HEK293 (cell line): ENCODE data around the gene FAM118A.

Experiments used
- CTCF ChIA-PET: fragments of 350-600 bp; formaldehyde crosslinking; extraction: SDS; loops from one replicate; lab custom pipeline; 2021; ENCODE audit warnings: antibody characterized with exemption; lab: Yijun Ruan, JAX
- POLR2A ChIA-PET: fragments of 300-600 bp; formaldehyde crosslinking; extraction: SDS; loops from one replicate; lab custom pipeline; 2020; ENCODE audit warnings: antibody characterized with exemption, inconsistent platforms; lab: Yijun Ruan, JAX
- H3K27ac ChIP-seq: fragments of 200-500 bp; sonication (Bioruptor generic); 2 replicates; pipeline ENCODE4 v1.5.1; 2014; ENCODE audit warnings: low read depth, low read length, control low read depth, inconsistent platforms; ENCODE audit errors: extremely low read depth
- H3K36me3 ChIP-seq, 2 experiments: fragments of 200-500 bp in 1 of 2; sonication (Bioruptor generic) in 1 of 2; 1 replicate in 1 of 2; 2 replicates in 1 of 2; pipeline ENCODE4 v1.5.1; 2014 to 2017; ENCODE audit warnings: inconsistent platforms in 2 of 2, low read length in 2 of 2; ENCODE audit not compliant: control insufficient read depth in 2 of 2, insufficient read depth in 1 of 2
- H3K4me1 ChIP-seq: fragments of 200-500 bp; sonication (Bioruptor generic); 2 replicates; pipeline ENCODE4 v1.5.1; 2014; ENCODE audit warnings: mild to moderate bottlenecking, low read length, inconsistent platforms; ENCODE audit not compliant: control insufficient read depth, insufficient read depth
- H3K4me3 ChIP-seq: 2 replicates; pipeline ENCODE4 v1.5.1; 2011; ENCODE audit warnings: low read depth, mild to moderate bottlenecking, control low read depth, low read length, moderate library complexity
- H3K9me3 ChIP-seq: fragments of 200-500 bp; sonication (Bioruptor generic); 2 replicates; pipeline ENCODE4 v1.5.1; 2014; ENCODE audit warnings: low read depth, low read length, inconsistent platforms; ENCODE audit not compliant: control insufficient read depth, insufficient read depth
- ATF2 ChIP-seq: fragments of 450-650 bp; formaldehyde crosslinking; IDR thresholded peaks from 2 replicates; pipeline ENCODE4 v1.5.1; 2016; ENCODE audit warnings: missing biosample characterization, missing genetic modification characterization, low read depth
- GLI4 ChIP-seq: fragments of 450-650 bp; formaldehyde crosslinking; IDR thresholded peaks from 2 replicates; pipeline ENCODE4 v1.5.1; 2016; ENCODE audit warnings: missing biosample characterization, missing genetic modification characterization
- GLIS1 ChIP-seq: fragments of 450-650 bp; formaldehyde crosslinking; IDR thresholded peaks from 2 replicates; pipeline ENCODE4 v1.5.1; 2016; ENCODE audit warnings: missing biosample characterization, missing genetic modification characterization
- KLF1 ChIP-seq: fragments of 450-650 bp; formaldehyde crosslinking; IDR thresholded peaks from 2 replicates; pipeline ENCODE4 v1.5.1; 2016; ENCODE audit warnings: missing biosample characterization, missing genetic modification characterization
- KLF17 ChIP-seq: fragments of 450-650 bp; formaldehyde crosslinking; IDR thresholded peaks from 2 replicates; pipeline ENCODE4 v1.5.1; 2016; ENCODE audit warnings: missing biosample characterization, missing genetic modification characterization
- MEIS1 ChIP-seq: sonication (generic); formaldehyde crosslinking; IDR thresholded peaks from 2 replicates; pipeline ENCODE4 v1.8.1; 2022; ENCODE audit warnings: missing genetic modification reagents, mild to moderate bottlenecking, borderline replicate concordance
- PRDM10 ChIP-seq: fragments of 450-650 bp; formaldehyde crosslinking; IDR thresholded peaks from 2 replicates; pipeline ENCODE4 v1.5.1; 2016; ENCODE audit warnings: missing biosample characterization, missing genetic modification characterization
- ZEB2 ChIP-seq: fragments of 450-650 bp; formaldehyde crosslinking; IDR thresholded peaks from 2 replicates; pipeline ENCODE4 v1.5.1; 2016; ENCODE audit warnings: missing biosample characterization, missing genetic modification characterization
- ZFHX2 ChIP-seq: fragments of 450-650 bp; formaldehyde crosslinking; conservative IDR thresholded peaks from 2 replicates; pipeline ENCODE4 v1.5.1; 2016; ENCODE audit warnings: missing biosample characterization, missing genetic modification characterization
- ZFP3 ChIP-seq: fragments of 450-650 bp; formaldehyde crosslinking; IDR thresholded peaks from 2 replicates; pipeline ENCODE4 v1.5.1; 2016; ENCODE audit warnings: low read depth, missing biosample characterization, missing genetic modification characterization
- ZFP69B ChIP-seq: fragments of 450-650 bp; formaldehyde crosslinking; IDR thresholded peaks from 2 replicates; pipeline ENCODE4 v1.5.1; 2016; ENCODE audit warnings: missing biosample characterization, missing genetic modification characterization
- ZNF133 ChIP-seq: fragments of 450-650 bp; formaldehyde crosslinking; IDR thresholded peaks from 2 replicates; pipeline ENCODE4 v1.5.1; 2016; ENCODE audit warnings: missing biosample characterization, missing genetic modification characterization
- ZNF148 ChIP-seq: fragments of 450-650 bp; formaldehyde crosslinking; IDR thresholded peaks from 2 replicates; pipeline ENCODE4 v1.5.0; 2017; ENCODE audit warnings: missing biosample characterization, missing genetic modification characterization, borderline replicate concordance
- ZNF155 ChIP-seq: fragments of 450-650 bp; formaldehyde crosslinking; IDR thresholded peaks from 2 replicates; pipeline ENCODE4 v1.5.1; 2016; ENCODE audit warnings: missing biosample characterization, missing genetic modification characterization
- ZNF175 ChIP-seq: fragments of 450-650 bp; formaldehyde crosslinking; IDR thresholded peaks from 2 replicates; pipeline ENCODE4 v1.5.1; 2016; ENCODE audit warnings: missing biosample characterization, missing genetic modification characterization
- ZNF266 ChIP-seq: fragments of 450-650 bp; formaldehyde crosslinking; IDR thresholded peaks from 2 replicates; pipeline ENCODE4 v1.5.1; 2016; ENCODE audit warnings: missing biosample characterization, missing genetic modification characterization, low read depth
- ZNF324 ChIP-seq: fragments of 450-650 bp; formaldehyde crosslinking; IDR thresholded peaks from 2 replicates; pipeline ENCODE4 v1.5.1; 2016; ENCODE audit warnings: missing biosample characterization, missing genetic modification characterization
- ZNF473 ChIP-seq: fragments of 450-650 bp; formaldehyde crosslinking; IDR thresholded peaks from 2 replicates; pipeline ENCODE4 v1.5.1; 2017; ENCODE audit warnings: missing biosample characterization, missing genetic modification characterization
- ZNF48 ChIP-seq: fragments of 450-650 bp; formaldehyde crosslinking; IDR thresholded peaks from 2 replicates; pipeline ENCODE4 v1.5.1; 2016; ENCODE audit warnings: missing biosample characterization, missing genetic modification characterization
- ZNF521 ChIP-seq: fragments of 450-650 bp; formaldehyde crosslinking; IDR thresholded peaks from 2 replicates; pipeline ENCODE4 v1.5.1; 2017; ENCODE audit warnings: missing biosample characterization, mild to moderate bottlenecking, missing genetic modification characterization
- ZNF529 ChIP-seq: fragments of 450-650 bp; formaldehyde crosslinking; IDR thresholded peaks from 2 replicates; pipeline ENCODE4 v1.5.1; 2017; ENCODE audit warnings: missing genetic modification characterization, missing biosample characterization; ENCODE audit not compliant: insufficient replicate concordance
- ZNF549 ChIP-seq: fragments of 450-650 bp; IDR thresholded peaks from 2 replicates; pipeline ENCODE4 v1.5.1; 2018; ENCODE audit warnings: missing biosample characterization, missing genetic modification characterization, mild to moderate bottlenecking, inconsistent platforms, moderate library complexity
- ZNF580 ChIP-seq: fragments of 450-650 bp; formaldehyde crosslinking; IDR thresholded peaks from 2 replicates; pipeline ENCODE4 v1.5.1; 2016; ENCODE audit warnings: missing biosample characterization, missing genetic modification characterization
- ZNF677 ChIP-seq: fragments of 450-650 bp; IDR thresholded peaks from 2 replicates; pipeline ENCODE4 v1.5.0; 2018; ENCODE audit warnings: missing biosample characterization, mild to moderate bottlenecking, missing genetic modification characterization, moderate library complexity
- ZNF785 ChIP-seq: fragments of 450-650 bp; formaldehyde crosslinking; IDR thresholded peaks from 2 replicates; pipeline ENCODE4 v1.5.1; 2016; ENCODE audit warnings: missing biosample characterization, missing genetic modification characterization
- ZSCAN16 ChIP-seq: fragments of 450-650 bp; formaldehyde crosslinking; IDR thresholded peaks from 2 replicates; pipeline ENCODE4 v1.5.1; 2016; ENCODE audit warnings: missing biosample characterization, missing genetic modification characterization
- ZSCAN18 ChIP-seq: fragments of 450-650 bp; formaldehyde crosslinking; IDR thresholded peaks from 2 replicates; pipeline ENCODE4 v1.5.1; 2016; ENCODE audit warnings: missing biosample characterization, missing genetic modification characterization

Gene FAM118A

GRCh38 chr22:45332001-45332400 is 22.3 kb downstream of the FAM118A start:
- Histone ChIP-seq H3K4me1 (no peaks in the 10 kb centered on the region), H3K27ac (no peak overlapping the region), H3K4me3 (no peak overlapping the region), H3K9me3 (no peaks in the 10 kb centered on the region), H3K36me3 (peaks cover 36 to 96% of the 10 kb centered on the region in 2 experiments)
- POLR2A ChIA-PET, result no interaction called here
- CTCF ChIA-PET, result interaction anchor here (0.7 kb wide), 2 partner anchors 14 to 279 kb away, joined by 3 read pairs; no protein-coding TSS in a partner anchor
- TF ChIP-seq ZNF133 (tag by site-specific recombination) (no peak), ZNF521 (tag by site-specific recombination) (no peak), KLF1 (tag by site-specific recombination) (no peak), ZFHX2 (no peak), ZNF549 (tag by site-specific recombination) (no peak), ZFP69B (tag by site-specific recombination) (no peak), ZNF473 (tag by site-specific recombination) (no peak), ZSCAN18 (tag by site-specific recombination) (no peak), ZNF324 (tag by site-specific recombination) (no peak), MEIS1 (CRISPR knock-in tag) (no peak), GLI4 (tag by site-specific recombination) (no peak), ZNF155 (tag by site-specific recombination) (no peak), ZNF580 (tag by site-specific recombination) (no peak), ZNF266 (tag by site-specific recombination) (no peak), GLIS1 (no peak), ZNF785 (no peak)

GRCh38 chr22:45334068-45334467 is 24.3 kb downstream of the FAM118A start:
- POLR2A ChIA-PET, result no interaction called here
- CTCF ChIA-PET, result no interaction called here
- TF ChIP-seq ZNF677 (tag by site-specific recombination) (no peak), ZNF175 (tag by site-specific recombination) (no peak), PRDM10 (tag by site-specific recombination) (no peak), ZNF529 (tag by site-specific recombination) (no peak), ZNF473 (tag by site-specific recombination) (no peak), ATF2 (tag by site-specific recombination) (no peak), ZNF148 (tag by site-specific recombination) (no peak), ZEB2 (tag by site-specific recombination) (no peak), ZFP3 (tag by site-specific recombination) (no peak), ZSCAN16 (tag by site-specific recombination) (no peak), KLF17 (tag by site-specific recombination) (no peak), ZNF48 (tag by site-specific recombination) (no peak)
- Histone ChIP-seq H3K9me3 (no peaks in the 10 kb centered on the region), H3K4me1 (no peaks in the 10 kb centered on the region), H3K4me3 (no peak overlapping the region), H3K27ac (no peak overlapping the region), H3K36me3 (peaks cover 40 to 96% of the 10 kb centered on the region in 2 experiments)
